SK-N-SH treated with all-trans-retinoic acid at 6 μM for 48 hours (cell line): Measurements from ENCODE around the gene NEK11.

ENCODE experiments used
- ATAC-seq: fragments of 200-7000 bp; cut with Tn5 transposase; 3 replicates; pipeline ENCODE4 v1.9.1; 2020; ENCODE audit warnings: mild to moderate bottlenecking, moderate library complexity
- ARNTL ChIP-seq: fragments of 450-650 bp; formaldehyde crosslinking; IDR thresholded peaks from 2 replicates; pipeline ENCODE4 v1.5.0; 2020; ENCODE audit warnings: low read depth, mild to moderate bottlenecking, moderate library complexity, borderline replicate concordance
- BACH2 ChIP-seq: fragments of 250-450 bp; sonication (Bioruptor Pico); IDR thresholded peaks from 2 replicates; pipeline ENCODE4 v1.9.0; 2021; ENCODE audit warnings: mild to moderate bottlenecking, borderline replicate concordance
- ESRRG ChIP-seq: fragments of 250-450 bp; sonication (Bioruptor Pico); IDR thresholded peaks from 2 replicates; pipeline ENCODE4 v1.6.1; 2021; ENCODE audit warnings: mild to moderate bottlenecking
- GLIS3 ChIP-seq: fragments of 250-450 bp; sonication (Bioruptor Pico); IDR thresholded peaks from 2 replicates; pipeline ENCODE4 v1.5.0; 2020; ENCODE audit warnings: mild to moderate bottlenecking, moderate library complexity
- ISL1 ChIP-seq: fragments of 250-450 bp; sonication (Bioruptor Pico); IDR thresholded peaks from 2 replicates; pipeline ENCODE4 v2.1.2; 2022; ENCODE audit warnings: mild to moderate bottlenecking, moderate library complexity
- OSR1 ChIP-seq: fragments of 250-450 bp; sonication (Bioruptor Pico); IDR thresholded peaks from 2 replicates; pipeline ENCODE4 v1.8.0; 2022; ENCODE audit warnings: moderate library complexity, mild to moderate bottlenecking, inconsistent platforms
- RARB ChIP-seq: fragments of 250-450 bp; sonication (Bioruptor Pico); IDR thresholded peaks from 2 replicates; pipeline ENCODE4 v1.8.0; 2021; ENCODE audit warnings: mild to moderate bottlenecking, moderate library complexity
- SNAI2 ChIP-seq: fragments of 250-450 bp; sonication (Bioruptor Pico); IDR thresholded peaks from 2 replicates; pipeline ENCODE4 v1.5.0; 2020; ENCODE audit warnings: mild to moderate bottlenecking, moderate library complexity
- TCF4 ChIP-seq: fragments of 250-450 bp; sonication (Bioruptor Pico); IDR thresholded peaks from 2 replicates; pipeline ENCODE4 v1.8.0; 2021; ENCODE audit warnings: mild to moderate bottlenecking, moderate library complexity, borderline replicate concordance
- TOX ChIP-seq: fragments of 250-450 bp; sonication (Bioruptor Pico); IDR thresholded peaks from 2 replicates; pipeline ENCODE4 v1.8.0; 2021; ENCODE audit warnings: mild to moderate bottlenecking, moderate library complexity, borderline replicate concordance
- ZC3H10 ChIP-seq: fragments of 250-450 bp; sonication (Bioruptor Pico); IDR thresholded peaks from 2 replicates; pipeline ENCODE4 v1.5.1; 2021; ENCODE audit warnings: mild to moderate bottlenecking, moderate library complexity
- ZFP3 ChIP-seq: fragments of 250-450 bp; sonication (Bioruptor Pico); IDR thresholded peaks from 2 replicates; pipeline ENCODE4 v1.5.0; 2020; ENCODE audit warnings: mild to moderate bottlenecking, moderate library complexity
- ZFP30 ChIP-seq: fragments of 450-650 bp; formaldehyde crosslinking; IDR thresholded peaks from 2 replicates; pipeline ENCODE4 v1.5.0; 2022; ENCODE audit warnings: mild to moderate bottlenecking, moderate library complexity
- ZNF565 ChIP-seq: fragments of 450-650 bp; formaldehyde crosslinking; conservative IDR thresholded peaks from 2 replicates; pipeline ENCODE4 v1.5.0; 2020; ENCODE audit warnings: low read depth, mild to moderate bottlenecking, moderate library complexity
- ZNF8 ChIP-seq: fragments of 450-650 bp; formaldehyde crosslinking; IDR thresholded peaks from 2 replicates; pipeline ENCODE4 v1.5.0; 2020; ENCODE audit warnings: mild to moderate bottlenecking, moderate library complexity
- TF ChIP-seq, protein P1 (sequence below): fragments of 250-450 bp; sonication (Bioruptor Pico); IDR thresholded peaks from 2 replicates; pipeline ENCODE4 v1.5.1; 2021; ENCODE audit warnings: mild to moderate bottlenecking, moderate library complexity
- TF ChIP-seq, protein P2 (sequence below): fragments of 250-450 bp; sonication (Bioruptor Pico); IDR thresholded peaks from 2 replicates; pipeline ENCODE4 v1.8.0; 2021; ENCODE audit warnings: low read depth, mild to moderate bottlenecking, moderate library complexity, borderline replicate concordance
- TF ChIP-seq, protein P3 (sequence below): fragments of 250-450 bp; sonication (Bioruptor Pico); IDR thresholded peaks from 2 replicates; pipeline ENCODE4 v1.8.0; 2020; ENCODE audit warnings: mild to moderate bottlenecking, moderate library complexity, borderline replicate concordance
- TF ChIP-seq, protein P4 (sequence below): fragments of 250-450 bp; sonication (Bioruptor Pico); IDR thresholded peaks from 2 replicates; pipeline ENCODE4 v1.5.0; 2020; ENCODE audit warnings: mild to moderate bottlenecking, moderate library complexity
- TF ChIP-seq, protein P5 (sequence below): fragments of 250-450 bp; sonication (Bioruptor Pico); IDR thresholded peaks from 2 replicates; pipeline ENCODE4 v1.5.1; 2020; ENCODE audit warnings: low read depth, mild to moderate bottlenecking, moderate library complexity

NEK11 gene

DNA sequence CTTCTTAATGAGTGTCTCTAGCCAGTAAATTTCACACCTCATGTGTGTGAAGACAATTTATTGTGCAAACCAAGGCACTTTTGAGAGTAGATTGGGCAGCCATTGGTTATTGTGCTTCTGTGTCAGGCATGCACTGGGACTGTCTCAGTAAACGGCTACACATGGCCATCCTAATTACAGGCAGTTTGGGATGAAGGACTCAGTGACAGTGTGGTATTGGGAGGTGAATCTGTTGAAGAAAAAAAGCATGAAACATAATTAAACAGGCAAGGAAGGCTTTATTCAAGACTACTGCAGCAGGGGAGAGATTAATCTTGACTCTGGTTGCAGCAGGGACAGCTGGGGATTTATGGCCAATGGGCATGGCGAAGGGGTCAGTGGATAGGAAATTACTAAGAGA is 297.1 kb downstream of the NEK11 start:
- no peak for ATAC-seq
- TF ChIP-seq ZC3H10 (CRISPR knock-in tag) (no peak), OSR1 (CRISPR knock-in tag) (no peak), TOX (CRISPR knock-in tag) (no peak), GLIS3 (CRISPR knock-in tag) (no peak), SNAI2 (no peak), ARNTL (CRISPR knock-in tag) (no peak), ISL1 (no peak), ZNF8 (no peak), ZNF565 (no peak), ESRRG (no peak), RARB (CRISPR knock-in tag) (no peak), ZFP3 (no peak), ZFP30 (CRISPR knock-in tag) (no peak), TCF4 (CRISPR knock-in tag) (no peak)
- TF ChIP-seq, protein P1, sequence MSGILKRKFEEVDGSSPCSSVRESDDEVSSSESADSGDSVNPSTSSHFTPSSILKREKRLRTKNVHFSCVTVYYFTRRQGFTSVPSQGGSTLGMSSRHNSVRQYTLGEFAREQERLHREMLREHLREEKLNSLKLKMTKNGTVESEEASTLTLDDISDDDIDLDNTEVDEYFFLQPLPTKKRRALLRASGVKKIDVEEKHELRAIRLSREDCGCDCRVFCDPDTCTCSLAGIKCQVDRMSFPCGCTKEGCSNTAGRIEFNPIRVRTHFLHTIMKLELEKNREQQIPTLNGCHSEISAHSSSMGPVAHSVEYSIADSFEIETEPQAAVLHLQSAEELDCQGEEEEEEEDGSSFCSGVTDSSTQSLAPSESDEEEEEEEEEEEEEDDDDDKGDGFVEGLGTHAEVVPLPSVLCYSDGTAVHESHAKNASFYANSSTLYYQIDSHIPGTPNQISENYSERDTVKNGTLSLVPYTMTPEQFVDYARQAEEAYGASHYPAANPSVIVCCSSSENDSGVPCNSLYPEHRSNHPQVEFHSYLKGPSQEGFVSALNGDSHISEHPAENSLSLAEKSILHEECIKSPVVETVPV (CRISPR knock-in tag): no peak
- TF ChIP-seq, protein P2, sequence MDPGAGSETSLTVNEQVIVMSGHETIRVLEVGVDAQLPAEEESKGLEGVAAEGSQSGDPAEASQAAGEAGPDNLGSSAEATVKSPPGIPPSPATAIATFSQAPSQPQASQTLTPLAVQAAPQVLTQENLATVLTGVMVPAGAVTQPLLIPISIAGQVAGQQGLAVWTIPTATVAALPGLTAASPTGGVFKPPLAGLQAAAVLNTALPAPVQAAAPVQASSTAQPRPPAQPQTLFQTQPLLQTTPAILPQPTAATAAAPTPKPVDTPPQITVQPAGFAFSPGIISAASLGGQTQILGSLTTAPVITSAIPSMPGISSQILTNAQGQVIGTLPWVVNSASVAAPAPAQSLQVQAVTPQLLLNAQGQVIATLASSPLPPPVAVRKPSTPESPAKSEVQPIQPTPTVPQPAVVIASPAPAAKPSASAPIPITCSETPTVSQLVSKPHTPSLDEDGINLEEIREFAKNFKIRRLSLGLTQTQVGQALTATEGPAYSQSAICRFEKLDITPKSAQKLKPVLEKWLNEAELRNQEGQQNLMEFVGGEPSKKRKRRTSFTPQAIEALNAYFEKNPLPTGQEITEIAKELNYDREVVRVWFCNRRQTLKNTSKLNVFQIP (CRISPR knock-in tag): no peak
- TF ChIP-seq, protein P3, sequence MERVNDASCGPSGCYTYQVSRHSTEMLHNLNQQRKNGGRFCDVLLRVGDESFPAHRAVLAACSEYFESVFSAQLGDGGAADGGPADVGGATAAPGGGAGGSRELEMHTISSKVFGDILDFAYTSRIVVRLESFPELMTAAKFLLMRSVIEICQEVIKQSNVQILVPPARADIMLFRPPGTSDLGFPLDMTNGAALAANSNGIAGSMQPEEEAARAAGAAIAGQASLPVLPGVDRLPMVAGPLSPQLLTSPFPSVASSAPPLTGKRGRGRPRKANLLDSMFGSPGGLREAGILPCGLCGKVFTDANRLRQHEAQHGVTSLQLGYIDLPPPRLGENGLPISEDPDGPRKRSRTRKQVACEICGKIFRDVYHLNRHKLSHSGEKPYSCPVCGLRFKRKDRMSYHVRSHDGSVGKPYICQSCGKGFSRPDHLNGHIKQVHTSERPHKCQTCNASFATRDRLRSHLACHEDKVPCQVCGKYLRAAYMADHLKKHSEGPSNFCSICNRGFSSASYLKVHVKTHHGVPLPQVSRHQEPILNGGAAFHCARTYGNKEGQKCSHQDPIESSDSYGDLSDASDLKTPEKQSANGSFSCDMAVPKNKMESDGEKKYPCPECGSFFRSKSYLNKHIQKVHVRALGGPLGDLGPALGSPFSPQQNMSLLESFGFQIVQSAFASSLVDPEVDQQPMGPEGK (CRISPR knock-in tag): no peak

DNA sequence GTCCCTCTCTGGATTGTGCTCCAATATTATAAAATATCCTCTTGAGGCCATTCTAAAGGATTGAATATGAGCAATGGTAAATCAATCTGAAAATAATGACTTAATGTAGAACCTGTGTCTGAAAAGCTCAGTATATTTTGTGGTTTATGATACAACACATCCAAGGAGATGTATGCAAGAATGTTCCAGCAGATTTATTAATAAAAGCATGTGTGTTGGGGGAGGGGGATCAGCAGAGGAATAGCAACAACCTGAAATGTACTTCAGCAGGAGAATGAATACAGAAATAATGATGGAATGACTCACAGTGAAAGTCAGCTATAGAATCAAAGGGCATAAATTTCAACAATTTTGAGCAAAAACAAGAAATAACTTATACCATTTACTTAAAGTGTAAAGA is 298.2 kb downstream of the NEK11 start:
- no peak for ATAC-seq

More for the DNA sequence above, 298.2 kb downstream of the NEK11 start:
- TF ChIP-seq, protein P4, sequence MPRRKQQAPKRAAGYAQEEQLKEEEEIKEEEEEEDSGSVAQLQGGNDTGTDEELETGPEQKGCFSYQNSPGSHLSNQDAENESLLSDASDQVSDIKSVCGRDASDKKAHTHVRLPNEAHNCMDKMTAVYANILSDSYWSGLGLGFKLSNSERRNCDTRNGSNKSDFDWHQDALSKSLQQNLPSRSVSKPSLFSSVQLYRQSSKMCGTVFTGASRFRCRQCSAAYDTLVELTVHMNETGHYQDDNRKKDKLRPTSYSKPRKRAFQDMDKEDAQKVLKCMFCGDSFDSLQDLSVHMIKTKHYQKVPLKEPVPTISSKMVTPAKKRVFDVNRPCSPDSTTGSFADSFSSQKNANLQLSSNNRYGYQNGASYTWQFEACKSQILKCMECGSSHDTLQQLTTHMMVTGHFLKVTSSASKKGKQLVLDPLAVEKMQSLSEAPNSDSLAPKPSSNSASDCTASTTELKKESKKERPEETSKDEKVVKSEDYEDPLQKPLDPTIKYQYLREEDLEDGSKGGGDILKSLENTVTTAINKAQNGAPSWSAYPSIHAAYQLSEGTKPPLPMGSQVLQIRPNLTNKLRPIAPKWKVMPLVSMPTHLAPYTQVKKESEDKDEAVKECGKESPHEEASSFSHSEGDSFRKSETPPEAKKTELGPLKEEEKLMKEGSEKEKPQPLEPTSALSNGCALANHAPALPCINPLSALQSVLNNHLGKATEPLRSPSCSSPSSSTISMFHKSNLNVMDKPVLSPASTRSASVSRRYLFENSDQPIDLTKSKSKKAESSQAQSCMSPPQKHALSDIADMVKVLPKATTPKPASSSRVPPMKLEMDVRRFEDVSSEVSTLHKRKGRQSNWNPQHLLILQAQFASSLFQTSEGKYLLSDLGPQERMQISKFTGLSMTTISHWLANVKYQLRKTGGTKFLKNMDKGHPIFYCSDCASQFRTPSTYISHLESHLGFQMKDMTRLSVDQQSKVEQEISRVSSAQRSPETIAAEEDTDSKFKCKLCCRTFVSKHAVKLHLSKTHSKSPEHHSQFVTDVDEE (CRISPR knock-in tag): no peak
- no peak for TF ChIP-seq RARB (CRISPR knock-in tag)
- TF ChIP-seq OSR1 (CRISPR knock-in tag): no peak
- TF ChIP-seq TOX (CRISPR knock-in tag): no peak
- no peak for TF ChIP-seq BACH2 (CRISPR knock-in tag)
- TF ChIP-seq, protein P2 (CRISPR knock-in tag): no peak
- no peak for TF ChIP-seq ARNTL (CRISPR knock-in tag)
- TF ChIP-seq ZFP30 (CRISPR knock-in tag): no peak
- TF ChIP-seq, protein P3 (CRISPR knock-in tag): no peak
- no peak for TF ChIP-seq TCF4 (CRISPR knock-in tag)
- TF ChIP-seq SNAI2: no peak
- TF ChIP-seq ESRRG: no peak
- TF ChIP-seq, protein P5, sequence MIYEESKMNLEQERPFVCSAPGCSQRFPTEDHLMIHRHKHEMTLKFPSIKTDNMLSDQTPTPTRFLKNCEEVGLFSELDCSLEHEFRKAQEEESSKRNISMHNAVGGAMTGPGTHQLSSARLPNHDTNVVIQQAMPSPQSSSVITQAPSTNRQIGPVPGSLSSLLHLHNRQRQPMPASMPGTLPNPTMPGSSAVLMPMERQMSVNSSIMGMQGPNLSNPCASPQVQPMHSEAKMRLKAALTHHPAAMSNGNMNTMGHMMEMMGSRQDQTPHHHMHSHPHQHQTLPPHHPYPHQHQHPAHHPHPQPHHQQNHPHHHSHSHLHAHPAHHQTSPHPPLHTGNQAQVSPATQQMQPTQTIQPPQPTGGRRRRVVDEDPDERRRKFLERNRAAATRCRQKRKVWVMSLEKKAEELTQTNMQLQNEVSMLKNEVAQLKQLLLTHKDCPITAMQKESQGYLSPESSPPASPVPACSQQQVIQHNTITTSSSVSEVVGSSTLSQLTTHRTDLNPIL: no peak
- TF ChIP-seq, protein P1 (CRISPR knock-in tag): no peak
- no peak for TF ChIP-seq ZNF8
- TF ChIP-seq ZNF565: no peak
- TF ChIP-seq, all 23 proteins: peak for 0
